COLO829 (cell line): Measurements from ENCODE around the gene ZSWIM4.
"Not testable (repeated sequence)": the region's sequence is repeated elsewhere in the genome, so short reads cannot be mapped to it uniquely, and the experiment has no call there.

Source experiments
- DNase-seq: peaks from one replicate; pipeline ENCODE4 v3.0.0; 2012; ENCODE audit warnings: low spot score

The ZSWIM4 gene

DNA sequence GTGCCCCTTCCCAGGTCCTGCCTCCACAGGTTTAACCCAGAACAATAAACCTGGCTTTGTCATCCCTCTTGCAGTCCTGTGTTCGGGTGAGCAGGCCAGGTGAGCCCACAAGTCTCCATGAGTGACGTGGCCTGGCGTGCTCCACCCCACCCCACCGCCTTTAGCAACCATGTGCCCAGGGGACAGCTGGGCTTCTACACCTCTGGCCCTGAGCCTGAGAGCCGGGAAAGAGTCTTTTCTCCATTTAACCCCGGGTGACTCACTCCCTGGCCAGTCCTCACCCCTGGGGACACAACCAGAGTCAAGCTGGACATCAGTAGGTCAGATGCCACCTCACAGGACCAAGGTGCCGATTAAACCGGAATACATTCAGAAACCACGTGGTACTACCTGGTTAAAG lies 16.8 kb upstream of the ZSWIM4 start:
- no peak for DNase-seq

DNA sequence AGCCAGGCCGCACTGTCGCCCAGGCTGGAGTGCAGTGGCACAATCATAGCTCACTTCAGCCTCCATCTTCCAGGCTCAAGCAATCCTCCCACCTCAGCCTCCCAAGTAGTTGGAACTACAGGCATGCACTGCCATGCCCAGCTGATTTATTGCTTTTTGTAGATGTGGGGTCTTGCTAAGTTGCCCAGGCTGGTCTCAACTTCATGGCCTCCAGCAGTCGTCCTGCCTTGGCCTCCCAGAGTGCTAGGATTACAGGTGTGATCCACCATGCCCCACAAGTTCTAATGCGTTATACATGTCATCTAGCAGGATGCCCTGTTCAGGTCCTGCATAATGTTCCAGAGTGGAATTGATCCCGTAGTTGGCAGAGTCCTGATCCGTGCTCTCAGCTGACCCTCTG lies 16.4 kb upstream of the ZSWIM4 start:
- DNase-seq: no peak

- not testable (repeated sequence) for DNase-seq
These were observed 15.4 kb upstream of the ZSWIM4 start for GRCh38 chr19:13779794-13780193.

- peak; percentile 88 for DNase-seq
These were observed 13.7 kb upstream of the ZSWIM4 start for GRCh38 chr19:13781547-13781946.

DNA sequence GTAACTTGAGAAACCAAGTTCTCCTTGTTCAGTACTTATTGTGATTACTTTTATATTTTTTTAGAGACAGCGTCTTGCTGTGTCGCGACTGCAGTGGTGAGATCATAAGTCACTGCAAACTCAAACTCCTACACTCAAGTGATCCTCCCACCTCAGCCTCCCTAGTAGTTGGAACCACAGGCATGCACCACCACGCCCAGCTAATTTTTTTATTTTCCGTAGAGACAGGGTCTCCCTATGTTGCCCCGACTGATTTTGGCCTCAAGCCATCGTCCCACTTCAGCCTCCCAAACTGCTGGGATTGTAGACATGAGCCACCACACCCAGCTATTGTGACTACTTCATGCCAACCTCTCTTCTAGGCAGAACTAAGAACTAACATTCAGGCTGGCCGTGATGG lies 12.7 kb upstream of the ZSWIM4 start:
- no peak for DNase-seq

GRCh38 chr19:13783565-13784500 lies 11.4 kb upstream of the ZSWIM4 start:
- no peak for DNase-seq

DNA sequence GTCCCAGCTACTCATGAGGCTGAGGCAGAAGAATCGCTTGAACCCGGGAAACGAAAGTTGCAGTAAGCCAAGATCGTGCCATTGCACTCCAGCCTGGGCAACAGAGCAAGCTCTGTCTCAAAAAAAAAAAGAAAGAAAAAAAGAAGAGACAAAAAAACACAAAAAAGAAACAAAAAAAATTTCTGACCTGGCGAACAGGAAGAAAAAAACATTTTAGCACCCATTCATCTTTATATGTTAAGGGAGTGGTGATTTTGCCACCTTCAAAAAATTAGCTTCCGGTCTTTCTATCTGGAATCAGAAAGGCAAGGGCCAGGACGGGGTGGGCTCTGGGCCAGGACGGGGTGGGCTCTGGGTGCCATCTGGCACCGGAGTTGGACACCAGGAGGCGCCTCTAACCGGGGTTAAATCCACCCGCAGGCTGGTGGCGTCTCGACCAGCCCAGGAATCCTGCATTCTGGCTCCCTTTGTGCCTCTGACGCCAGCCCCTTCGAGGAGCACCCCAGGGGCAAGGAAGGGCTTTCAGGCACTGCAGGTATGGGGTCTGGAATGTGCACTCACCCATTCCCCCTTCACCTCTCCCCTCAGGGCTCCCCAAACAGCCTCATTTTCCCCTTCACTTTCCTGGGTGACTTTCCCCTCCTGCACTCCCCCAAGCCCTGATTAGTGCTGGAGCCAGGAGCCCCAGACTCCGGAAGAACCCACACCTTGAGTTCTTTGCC lies 10.4 kb upstream of the ZSWIM4 start:
- peak; percentile 48 for DNase-seq

GRCh38 chr19:13788991-13789390 lies 6.3 kb upstream of the ZSWIM4 start:
- no peak for DNase-seq

- DNase-seq: no peak
These were observed 4.9 kb upstream of the ZSWIM4 start for GRCh38 chr19:13790354-13790753.

- DNase-seq: not testable (repeated sequence)
These were observed 1.9 kb upstream of the ZSWIM4 start for GRCh38 chr19:13793317-13793716.

DNA sequence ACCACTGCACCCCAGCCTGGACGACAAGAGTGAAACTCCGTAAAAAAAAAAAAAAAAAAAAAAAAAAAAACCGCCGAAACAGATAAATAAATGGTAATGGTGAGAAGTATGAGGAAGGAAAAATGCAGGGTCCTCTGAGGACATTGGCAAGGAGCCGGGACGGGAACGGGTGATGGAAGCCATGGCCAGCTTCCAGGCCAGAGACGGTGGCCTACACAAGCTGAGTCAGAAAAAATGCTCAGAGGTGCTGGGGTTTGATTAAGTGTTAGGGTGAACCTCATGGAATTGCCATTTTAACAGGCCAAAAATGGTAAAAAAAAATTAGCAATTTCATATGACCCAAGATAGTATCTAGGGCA lies 866 bp upstream of the ZSWIM4 start:
- DNase-seq: no peak

DNA sequence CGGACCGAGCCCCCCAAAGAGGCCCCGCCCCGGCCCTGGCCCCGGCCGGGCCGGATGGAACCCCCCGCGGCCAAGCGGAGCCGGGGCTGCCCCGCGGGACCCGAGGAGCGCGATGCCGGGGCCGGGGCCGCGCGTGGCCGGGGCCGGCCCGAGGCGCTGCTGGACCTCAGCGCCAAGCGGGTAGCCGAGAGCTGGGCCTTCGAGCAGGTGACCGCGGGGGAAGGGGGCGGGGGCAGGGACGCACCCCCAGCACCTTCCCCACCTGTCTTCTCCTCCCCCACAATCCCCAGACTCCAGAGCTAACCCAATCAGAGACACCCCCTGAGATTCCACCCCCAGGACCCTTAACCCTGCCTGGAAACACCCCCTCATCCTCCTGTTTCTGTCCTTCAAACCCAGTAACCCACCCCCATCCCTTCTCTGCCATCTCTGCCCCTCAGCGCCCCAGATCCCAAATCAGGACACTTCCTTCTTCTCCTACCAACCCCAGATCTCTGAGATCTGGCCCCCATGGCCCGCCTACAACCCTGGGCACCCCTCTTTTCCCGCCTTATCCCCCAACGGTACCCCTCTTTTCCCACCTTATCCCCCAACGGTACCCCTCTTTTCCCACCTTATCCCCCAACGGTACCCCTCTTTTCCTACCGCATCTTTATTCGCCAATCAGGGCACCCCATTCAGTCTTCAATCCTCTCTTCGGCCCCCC lies 505 bp downstream of the ZSWIM4 start:
- no peak for DNase-seq

GRCh38 chr19:13796301-13797057 lies 1.2 kb downstream of the ZSWIM4 start:
- no peak for DNase-seq

- no peak for DNase-seq
These were observed 1.8 kb downstream of the ZSWIM4 start for GRCh38 chr19:13797058-13797440.

DNA sequence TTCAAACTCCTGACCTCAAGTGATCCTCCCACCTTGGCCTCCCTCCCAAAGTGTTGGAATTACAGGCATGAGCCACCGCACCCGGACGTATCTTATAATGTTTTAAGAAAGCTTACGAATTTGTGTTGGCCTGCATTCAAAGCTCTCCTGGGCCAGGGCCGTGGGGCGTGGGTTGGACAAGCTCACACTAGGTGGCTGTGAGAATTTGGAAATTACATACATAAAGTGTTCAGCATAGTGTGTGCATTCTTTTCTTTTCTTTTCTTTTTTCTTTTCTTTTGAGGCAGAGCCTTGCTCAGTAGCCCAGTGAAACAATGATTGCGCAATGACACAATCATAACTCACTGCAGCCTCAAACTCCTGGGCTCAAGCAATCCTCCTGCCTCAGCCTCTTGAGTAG lies 2.6 kb downstream of the ZSWIM4 start:
- DNase-seq: no peak

GRCh38 chr19:13799669-13800068 lies 4.4 kb downstream of the ZSWIM4 start:
- DNase-seq: no peak

DNA sequence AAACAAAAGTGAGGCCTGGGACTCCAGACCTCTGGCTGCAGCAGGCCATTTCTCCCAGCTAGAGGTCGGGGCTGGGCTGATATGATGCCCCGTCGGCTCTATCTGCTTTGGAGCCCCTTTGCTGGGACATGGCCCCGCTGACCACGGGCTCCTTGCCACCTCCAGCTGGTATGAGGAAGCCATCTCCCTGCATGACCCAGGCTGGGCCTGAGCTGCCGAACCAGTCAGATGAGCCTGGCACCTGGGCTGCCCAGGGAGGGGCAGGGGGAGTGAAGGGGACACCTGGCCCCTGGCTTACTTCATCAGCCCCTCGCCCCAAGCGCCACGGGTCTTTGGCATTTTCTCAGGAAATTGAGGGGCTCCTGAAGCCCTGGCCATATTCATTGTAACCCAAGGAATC lies 7.8 kb downstream of the ZSWIM4 start:
- DNase-seq: no peak

DNA sequence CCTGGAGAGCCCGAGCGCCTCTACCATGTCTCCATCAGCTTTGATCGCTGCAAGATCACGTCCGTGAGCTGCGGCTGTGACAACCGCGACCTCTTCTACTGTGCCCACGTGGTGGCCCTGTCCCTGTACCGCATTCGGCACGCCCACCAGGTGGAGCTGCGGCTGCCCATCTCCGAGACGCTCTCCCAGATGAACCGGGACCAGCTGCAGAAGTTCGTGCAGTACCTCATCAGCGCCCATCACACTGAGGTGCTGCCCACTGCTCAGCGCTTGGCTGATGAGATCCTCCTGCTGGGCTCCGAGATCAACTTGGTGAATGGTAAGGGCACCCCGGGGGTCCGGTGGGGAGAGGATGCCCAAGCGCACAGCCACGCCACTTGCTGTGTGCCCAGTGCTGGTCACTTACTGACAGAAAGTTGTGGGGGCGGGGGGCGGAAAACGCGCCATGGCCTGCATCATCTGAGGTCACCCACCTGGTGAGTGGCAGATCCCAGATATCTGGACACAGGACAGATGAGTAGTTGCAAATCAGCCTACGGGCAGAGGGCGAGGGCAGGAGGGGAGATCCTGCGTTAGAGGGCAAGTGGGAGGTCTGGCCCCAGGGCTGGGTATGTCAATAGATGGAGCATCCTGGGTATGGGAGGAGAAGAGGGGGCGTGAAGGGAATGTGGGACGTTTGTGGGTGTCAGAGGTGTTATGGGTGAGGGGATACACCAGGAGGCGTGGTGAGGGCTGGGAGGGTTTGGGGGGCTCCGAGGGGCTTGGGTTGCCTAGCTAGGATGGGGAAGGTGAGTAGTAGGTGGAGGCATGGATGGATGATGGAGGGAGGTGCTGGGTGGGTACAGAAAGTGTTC lies 9.8 kb downstream of the ZSWIM4 start:
- no peak for DNase-seq

DNA sequence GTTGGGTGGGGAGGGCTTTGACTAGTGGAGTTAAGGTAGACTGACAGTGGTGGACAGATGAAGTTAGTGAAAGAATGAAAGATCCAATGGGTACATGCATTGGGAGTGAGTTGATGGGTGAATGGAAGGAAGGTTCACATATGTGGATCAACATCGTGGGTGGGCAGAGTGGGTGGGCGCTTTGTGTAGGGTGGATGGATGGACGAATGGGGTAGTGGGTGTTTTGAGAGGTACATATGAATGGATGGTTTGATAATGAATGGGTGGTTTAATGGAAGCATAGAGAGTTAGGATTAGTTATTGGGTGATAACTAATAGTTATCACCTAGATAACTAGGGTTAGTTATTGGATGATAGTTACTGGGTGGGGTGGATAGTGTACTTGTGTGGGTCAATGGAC lies 11.5 kb downstream of the ZSWIM4 start:
- no peak for DNase-seq

- DNase-seq: no peak
These were observed 12.3 kb downstream of the ZSWIM4 start for GRCh38 chr19:13807421-13808021.

DNA sequence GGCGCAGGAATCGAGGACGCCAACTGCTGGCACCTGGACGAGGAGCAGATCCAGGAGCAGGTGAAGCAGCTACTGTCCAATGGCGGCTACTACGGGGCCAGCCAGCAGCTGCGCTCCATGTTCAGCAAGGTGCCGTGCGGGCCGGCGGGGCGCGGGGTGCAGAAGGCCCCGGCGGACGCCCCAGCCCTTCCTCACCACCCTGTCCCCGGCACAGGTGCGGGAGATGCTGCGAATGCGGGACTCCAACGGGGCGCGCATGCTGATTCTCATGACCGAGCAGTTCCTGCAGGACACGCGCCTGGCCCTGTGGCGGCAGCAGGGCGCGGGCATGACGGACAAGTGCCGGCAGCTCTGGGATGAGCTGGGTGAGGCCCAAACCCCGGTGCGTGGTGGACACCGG lies 13.6 kb downstream of the ZSWIM4 start:
- DNase-seq: no peak
